Smooth muscle cell of the coronary artery (primary cell): ENCODE data around the gene RNASEL. TPM values are rescaled to one million over a fixed set of nuclear protein-coding genes. Genes with fewer than 3 reads are reported as not detected.

Experiments
- total RNA-seq: library from RNA; depleted of rRNA; stranded (reverse); fragments of >200 nt; gene quantifications from 2 replicates; pipeline ENCODE4 v1.2.3, GENCODE V29; 2014; ENCODE audit warnings: low replicate concordance

RNASEL gene
- total RNA-seq = 5.4 and 16.7 TPM in 2 replicates

DNA sequence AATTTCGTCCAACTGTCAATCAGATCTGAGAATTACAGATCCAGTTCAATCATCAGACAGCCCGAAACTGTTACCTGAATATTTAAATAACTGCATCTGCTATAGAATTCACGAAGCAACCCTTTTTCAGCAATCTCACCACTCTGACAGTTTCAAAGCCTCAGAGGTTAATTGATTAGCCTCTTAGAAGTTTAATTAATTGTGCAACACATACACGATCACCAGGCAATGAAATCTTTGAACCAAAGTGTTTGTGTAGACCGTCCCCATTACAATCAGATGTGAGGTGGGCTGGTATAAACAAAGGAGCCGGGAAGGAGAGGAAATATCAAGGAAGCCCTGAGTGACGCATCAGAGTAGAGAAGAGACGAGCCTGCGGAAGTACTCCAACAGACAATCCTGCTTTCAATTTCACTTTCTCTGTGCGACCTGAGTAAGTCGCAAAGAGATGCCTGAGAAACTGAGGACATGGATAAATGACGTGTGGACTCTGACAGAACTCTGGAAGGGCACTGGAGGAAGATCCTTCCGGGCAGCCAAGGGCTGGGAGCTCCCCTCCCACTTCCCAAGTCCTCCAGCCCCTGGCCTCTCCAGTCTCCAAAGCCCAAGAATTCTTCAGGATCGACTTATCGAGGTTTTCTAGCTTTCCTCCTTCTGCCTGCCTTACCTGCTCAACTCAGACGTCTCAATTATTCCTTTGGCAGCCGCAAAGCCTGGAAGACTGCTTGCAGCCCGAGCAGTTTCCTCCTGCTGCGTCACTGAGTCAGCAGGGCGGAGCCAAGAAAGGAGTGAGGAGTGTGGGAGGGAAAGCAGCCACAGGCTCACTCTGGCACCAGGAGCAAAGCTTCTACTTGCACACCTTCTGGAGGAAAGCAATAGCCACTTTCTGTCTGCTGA, at the start of gene RNASEL:
RNASEL (minus strand) TSS at position 757 of the 897 bp plus-strand sequence. CDS start 2,450 bp downstream, outside the sequence.

GRCh38 chr1:182604175-182605164, 15.4 kb upstream of the RNASEL start, which contains the start of gene RGS16:
RGS16 (minus strand) TSS chr1:182604389; CDS start chr1:182604259, 130 bp downstream.

Other genes starting within 250 kb of the RNASEL start
- 116 and 315 TPM in 2 replicates for gene GLUL, start 197.5 kb downstream of the RNASEL start, total RNA-seq
- gene TEDDM1, start 188.6 kb downstream of the RNASEL start, total RNA-seq = not detected in 2 replicates
- not detected in 2 replicates for gene RGSL1, start 139.1 kb downstream of the RNASEL start, total RNA-seq
- gene RGS16, start 15.1 kb upstream of the RNASEL start, total RNA-seq = 0.30 and 3.3 TPM in 2 replicates
- not detected in 2 replicates for gene RGS8, start 95.3 kb upstream of the RNASEL start, total RNA-seq
- gene NPL, start 200.5 kb upstream of the RNASEL start, total RNA-seq = 0.98 and 3.5 TPM in 2 replicates